Suprapubic skin (tissue), 4 donors: ENCODE results near the gene RPGRIP1L.

Experiments used
- CTCF ChIP-seq, 2 donors: fragments of 200-600 bp in 1 of 2; fragments of 450-650 bp in 1 of 2; sonication (generic) in 1 of 2; IDR thresholded peaks; one replicate each; pipeline ENCODE4 v1.5.1; 2016 to 2019; ENCODE audit warnings: antibody characterized with exemption in 2 of 2, mild to moderate bottlenecking in 1 of 2, moderate library complexity in 1 of 2
- EP300 ChIP-seq: sonication (generic); formaldehyde crosslinking; IDR thresholded peaks from one replicate; pipeline ENCODE4 v1.6.1; 2017; ENCODE audit warnings: antibody characterized with exemption
- POLR2AphosphoS5 ChIP-seq, 3 donors: sonication (generic); formaldehyde crosslinking; IDR thresholded peaks; one replicate each; pipeline ENCODE4 v1.6.1; 2017; ENCODE audit warnings: antibody characterized with exemption in 3 of 3

- no peak for TF ChIP-seq CTCF (IDR thresholded peaks at IDR 0.05)
- no peak for TF ChIP-seq EP300
- no peak for TF ChIP-seq POLR2AphosphoS5 (IDR thresholded peaks at IDR 0.05)
Observed at GRCh38 chr16:53681354-53681753, 22.3 kb downstream of the RPGRIP1L start.
